ENCODE measurements around the gene SNCAIP. TPM values are rescaled to one million over a fixed set of nuclear protein-coding genes. Genes with fewer than 3 reads are reported as not detected.
A peak's percentile ranks its signal among the peaks of the same experiment; 100 is the strongest.

The SNCAIP gene
- total and polyA plus RNA-seq, 2 of the 4 experiments (the other 2 are of a cell fraction), result 15.3 to 19.0 TPM

GRCh38 chr5:122415801-122416120, 103.7 kb downstream of the SNCAIP start:
- Histone ChIP-seq H2AK9ac (replicated peaks; ENCODE audit: low read depth, low read length, poor library complexity) (no peak overlapping the region), H2BK15ac (ENCODE audit: low read depth, low read length) (no peak overlapping the region), H4K5ac (ENCODE audit: low read depth, low read length) (no peak overlapping the region), H4K20me1 (ENCODE audit: insufficient read depth, low read length) (no peaks in the 10 kb centered on the region), H2AK5ac (ENCODE audit: low read depth, low read length) (no peak overlapping the region; the same call in 1 of the 2 replicates), H3K23ac (ENCODE audit: low read depth, low read length) (no peak overlapping the region), H3K9me1 (ENCODE audit: insufficient read depth, low read length) (no peaks in the 10 kb centered on the region; the same call in 1 of the 2 replicates), H3K4me1 (ENCODE audit: control insufficient read depth, insufficient read depth, low read length) (peaks cover 9% of the 10 kb centered on the region), H3K9ac (ENCODE audit: low read depth, low read length) (no peak overlapping the region), H3K27ac (ENCODE audit: insufficient read depth, low read length) (no peak overlapping the region), H3K4ac (ENCODE audit: low read depth, low read length) (no peak overlapping the region), H3K14ac (replicated peaks; ENCODE audit: low read depth, low read length) (no peak overlapping the region; the same call in 1 of the 2 replicates), H4K91ac (ENCODE audit: insufficient read depth, low read depth, low read length) (no peak overlapping the region), H2BK5ac (ENCODE audit: low read depth, low read length, poor library complexity, severe bottlenecking) (no peak overlapping the region), H3K4me3 (ENCODE audit: insufficient read depth, low read depth, low read length) (no peak overlapping the region), H3K18ac (ENCODE audit: low read depth, low read length) (no peak overlapping the region), H3K9me3 (ENCODE audit: control insufficient read depth, insufficient read depth, low read length) (no peaks in the 10 kb centered on the region), H3K27me3 (ENCODE audit: control insufficient read depth, insufficient read depth, low read length) (no peaks in the 10 kb centered on the region), H3K56ac (ENCODE audit: extremely low read depth, insufficient read depth, low read length) (no peak overlapping the region), H3K79me1 (ENCODE audit: low read depth in 1 of 2, low read length in 2 of 2) (no peaks in the 10 kb centered on the region), H3K4me2 (ENCODE audit: low read depth, low read length) (no peak overlapping the region), H3K36me3 (ENCODE audit: control insufficient read depth, insufficient read depth, low read length) (no peaks in the 10 kb centered on the region), H2AFZ (replicated peaks; ENCODE audit: low read length, poor library complexity) (peak overlapping the region; percentile 34), H2BK20ac (ENCODE audit: low read depth, low read length) (peak overlapping the region; percentile 13; the same call in 1 of the 2 replicates), H4K8ac (ENCODE audit: low read depth in 2 of 2, low read length in 2 of 2) (peak overlapping the region in 1 of 2 experiments; percentile 57; a peak in 2 of 4 replicates), H2BK120ac (ENCODE audit: low read depth, low read length) (0 out of 2 replicates have a peak overlapping the region, but pooled peaks have one; percentile 22)
- intact Hi-C loops (cut with micrococcal nuclease) (loop anchor here (1.0 to 10.0 kb wide), 5 partner anchors 82 to 451 kb away; partner anchors contain the start of genes SNCAIP and SRFBP1), in situ Hi-C loops (cut with MboI; ENCODE audit: low sequenced_read_pairs) (loop anchor here (25.0 kb wide), 1 partner anchor 453 kb away; the partner anchor contains the start of gene SRFBP1), dilution Hi-C loops (cut with HindIII; ENCODE audit: low sequenced_read_pairs, unreplicated experiment) (loop anchor here (25.0 kb wide), 1 partner anchor 228 kb away; no protein-coding TSS in a partner anchor)
- ChIA-PET POLR2A (ENCODE audit: unreplicated experiment) (no interaction called here), CTCF (interaction anchor here (0.6 to 3.1 kb wide), 9 partner anchors 11 to 220 kb away, joined by 3 to 29 read pairs (median 4); no protein-coding TSS in a partner anchor)
- DNase-seq (no peak), ATAC-seq (ENCODE audit: low read depth) (no peak)
- no peak for TF ChIP-seq NFE2L2 (IDR thresholded peaks at IDR 0.05; ENCODE audit: low read depth, low read length)
- no TSS peak for BruUV-seq (replicated peaks)
- WGBS, 2 experiments (ENCODE audit: extremely low coverage in 2 of 2, insufficient read length in 1 of 2), result 11% methylated on average over 1 of the region's 5 CpGs; no CpG with 5 or more reads in 1 of the 2 experiments

Data from IMR-90 (cell line).